SU-DHL-6 (cell line): Measurements from ENCODE around the gene PDE7B.

Experiments used
- EZH2phosphoT487 ChIP-seq: fragments of 200-600 bp; sonication (generic), shearing (Covaris generic); conservative IDR thresholded peaks from 2 replicates; pipeline ENCODE4 v1.6.1; 2018; ENCODE audit warnings: mild to moderate bottlenecking, antibody characterized with exemption, low read length, moderate library complexity, mixed read lengths
- TF ChIP-seq, protein P1 (sequence below): fragments of 200-600 bp; sonication (generic); IDR thresholded peaks from one replicate; pipeline ENCODE4 v1.5.1; 2017; ENCODE audit warnings: antibody characterized with exemption, mild to moderate bottlenecking, low read length, moderate library complexity; ENCODE audit not compliant: insufficient read depth, poor library complexity, severe bottlenecking

- TF ChIP-seq, protein P1, sequence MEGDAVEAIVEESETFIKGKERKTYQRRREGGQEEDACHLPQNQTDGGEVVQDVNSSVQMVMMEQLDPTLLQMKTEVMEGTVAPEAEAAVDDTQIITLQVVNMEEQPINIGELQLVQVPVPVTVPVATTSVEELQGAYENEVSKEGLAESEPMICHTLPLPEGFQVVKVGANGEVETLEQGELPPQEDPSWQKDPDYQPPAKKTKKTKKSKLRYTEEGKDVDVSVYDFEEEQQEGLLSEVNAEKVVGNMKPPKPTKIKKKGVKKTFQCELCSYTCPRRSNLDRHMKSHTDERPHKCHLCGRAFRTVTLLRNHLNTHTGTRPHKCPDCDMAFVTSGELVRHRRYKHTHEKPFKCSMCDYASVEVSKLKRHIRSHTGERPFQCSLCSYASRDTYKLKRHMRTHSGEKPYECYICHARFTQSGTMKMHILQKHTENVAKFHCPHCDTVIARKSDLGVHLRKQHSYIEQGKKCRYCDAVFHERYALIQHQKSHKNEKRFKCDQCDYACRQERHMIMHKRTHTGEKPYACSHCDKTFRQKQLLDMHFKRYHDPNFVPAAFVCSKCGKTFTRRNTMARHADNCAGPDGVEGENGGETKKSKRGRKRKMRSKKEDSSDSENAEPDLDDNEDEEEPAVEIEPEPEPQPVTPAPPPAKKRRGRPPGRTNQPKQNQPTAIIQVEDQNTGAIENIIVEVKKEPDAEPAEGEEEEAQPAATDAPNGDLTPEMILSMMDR, result no peak
- no peak for TF ChIP-seq EZH2phosphoT487
Observed at GRCh38 chr6:135831016-135831415, 20.5 kb upstream of the PDE7B start.
